HG03354 (cell line): ENCODE data around the gene MRPS31.
"Not testable (repeated sequence)": the region's sequence is repeated elsewhere in the genome, so short reads cannot be mapped to it uniquely, and the experiment has no call there.

Experiments used
- ATAC-seq: cut with Tn5 transposase; IDR thresholded peaks from one replicate; pipeline ENCODE4 v1.9.1; 2021; ENCODE audit warnings: mild to moderate bottlenecking; ENCODE audit not compliant: unreplicated experiment, poor library complexity, severe bottlenecking

MRPS31 gene

DNA sequence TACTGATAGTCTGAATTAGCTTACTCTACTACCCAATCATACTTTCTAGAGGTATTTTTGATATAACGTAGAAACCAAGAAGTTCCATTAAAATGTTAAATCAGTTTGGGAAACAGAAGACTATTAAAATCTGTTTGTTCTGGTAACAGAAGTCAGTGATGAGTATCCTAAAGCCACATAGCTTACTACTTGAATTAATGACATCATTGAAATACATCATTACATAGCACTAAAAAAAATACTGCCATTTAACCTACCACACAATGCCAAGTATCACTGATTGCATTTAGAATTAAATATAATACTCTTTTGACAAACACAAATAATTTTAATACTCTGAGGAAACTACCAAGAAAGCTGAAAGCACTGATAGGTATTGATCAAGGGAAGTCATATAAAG is 5.4 kb downstream of the MRPS31 start:
- ATAC-seq, result no peak

GRCh38 chr13:40764587-40765403 is 6.2 kb downstream of the MRPS31 start:
- no peak for ATAC-seq

DNA sequence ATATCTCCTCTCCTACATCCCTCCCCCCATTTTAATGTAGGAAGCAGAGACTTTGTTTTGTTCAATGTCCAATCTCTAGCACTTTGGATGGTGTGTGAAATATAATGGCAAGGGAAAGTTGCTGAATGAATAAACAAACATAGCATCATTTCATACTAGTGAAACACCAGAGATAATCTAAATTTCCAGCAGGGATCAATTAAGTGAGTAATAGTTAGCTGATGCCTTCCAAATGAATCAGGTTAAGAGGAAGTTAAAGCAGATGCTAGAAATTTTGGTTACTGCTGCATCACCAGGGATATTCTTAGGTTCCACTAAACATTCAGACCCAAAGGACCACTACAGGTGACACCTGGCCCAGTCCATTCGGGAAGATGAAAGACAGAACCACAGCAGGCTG is 8.1 kb downstream of the MRPS31 start:
- no peak for ATAC-seq

DNA sequence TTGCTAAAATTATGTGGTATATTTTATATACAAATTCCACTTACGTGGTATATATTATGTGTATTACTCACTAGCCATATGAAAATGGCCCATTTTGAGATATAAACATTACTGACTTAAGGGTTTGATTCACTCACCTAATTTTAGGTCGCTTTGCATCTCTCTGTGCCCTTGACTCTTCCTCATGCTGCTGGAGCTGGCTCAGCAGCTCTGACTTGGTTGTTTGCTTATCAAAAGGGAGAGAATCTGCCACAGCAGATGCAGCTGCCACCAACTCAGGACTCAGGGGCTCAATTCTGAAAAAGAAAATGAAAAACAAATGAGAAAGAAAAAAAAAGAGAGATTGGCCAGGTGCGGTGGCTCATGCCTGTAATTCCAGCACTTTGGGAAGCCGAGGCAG is 12.2 kb downstream of the MRPS31 start:
- ATAC-seq, result no peak

GRCh38 chr13:40756042-40756441 is 14.9 kb downstream of the MRPS31 start:
- peak; percentile 60 for ATAC-seq

DNA sequence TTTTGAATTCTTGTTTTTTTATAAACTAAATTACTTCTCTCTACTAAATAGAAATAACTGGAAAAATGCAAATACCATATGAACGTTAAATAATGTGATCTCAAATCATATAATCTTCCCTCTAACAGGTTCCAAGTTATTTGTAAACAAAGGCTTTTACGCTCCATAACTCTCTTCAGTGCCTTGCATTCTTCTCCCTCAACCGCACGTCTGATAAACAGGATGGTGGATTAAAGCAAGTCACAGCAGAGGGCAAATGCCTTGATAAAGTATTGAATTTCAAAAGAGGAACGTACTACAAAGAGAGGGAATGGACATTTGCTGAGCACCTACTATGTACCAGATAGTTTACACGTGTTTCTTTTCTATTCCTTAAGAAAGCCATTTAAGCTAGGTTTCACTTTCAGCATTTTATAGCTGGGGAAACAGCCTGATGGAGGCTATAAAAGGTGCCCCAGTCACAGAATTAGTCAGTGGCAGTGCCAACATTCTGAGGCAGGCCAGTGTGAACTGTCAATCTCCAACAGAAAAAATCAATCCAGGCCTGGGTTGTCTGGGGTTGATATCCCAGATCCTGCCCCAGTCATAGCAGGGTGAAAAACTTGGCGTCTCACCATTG is 15.8 kb downstream of the MRPS31 start:
- ATAC-seq, result no peak

- no peak for ATAC-seq
These were observed 21.7 kb downstream of the MRPS31 start for GRCh38 chr13:40749327-40749726.

DNA sequence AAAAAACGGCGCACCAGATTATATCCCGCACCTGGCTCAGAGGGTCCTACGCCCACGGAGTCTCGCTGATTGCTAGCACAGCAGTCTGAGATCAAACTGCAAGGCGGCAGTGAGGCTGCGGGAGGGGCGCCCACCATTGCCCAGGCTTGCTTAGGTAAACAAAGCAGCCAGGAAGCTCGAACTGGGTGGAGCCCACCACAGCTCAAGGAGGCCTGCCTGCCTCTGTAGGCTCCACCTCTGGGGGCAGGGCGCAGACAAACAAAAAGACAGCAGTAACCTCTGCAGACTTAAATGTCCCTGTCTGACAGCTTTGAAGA is 35.8 kb downstream of the MRPS31 start:
- ATAC-seq, result not testable (repeated sequence)

DNA sequence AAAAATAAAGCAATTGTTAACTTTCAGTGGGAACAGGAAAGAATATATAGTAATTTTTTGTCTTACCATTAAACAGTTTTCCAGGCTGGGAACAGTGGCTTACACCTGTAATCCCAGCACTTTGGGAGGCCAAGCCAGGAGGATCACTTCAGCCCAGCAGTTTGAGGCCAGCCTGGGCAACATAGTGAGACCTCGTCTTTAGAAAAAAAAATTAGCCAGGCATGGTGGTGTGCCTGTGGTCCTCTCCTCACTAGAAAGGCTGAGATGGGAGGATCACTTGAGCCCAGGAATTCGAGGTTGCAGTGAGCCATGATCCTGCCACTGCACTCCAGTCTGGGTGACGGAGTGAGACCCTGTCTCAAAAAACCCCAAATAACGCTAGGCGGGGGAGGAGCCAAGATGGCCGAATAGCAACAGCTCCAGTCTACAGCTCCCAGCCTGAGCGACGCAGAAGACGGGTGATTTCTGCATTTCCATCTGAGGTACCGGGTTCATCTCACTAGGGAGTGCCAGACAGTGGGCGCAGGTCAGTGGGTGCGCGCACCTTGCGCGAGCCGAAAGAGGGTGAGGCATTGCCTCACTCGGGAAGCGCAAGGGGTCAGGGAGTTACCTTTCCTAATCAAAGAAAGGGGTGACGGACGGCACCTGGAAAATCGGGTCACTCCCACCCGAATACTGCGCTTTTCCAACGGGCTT is 36.3 kb downstream of the MRPS31 start:
- ATAC-seq, result not testable (repeated sequence)

GRCh38 chr13:40732658-40733057 is 38.3 kb downstream of the MRPS31 start:
- no peak for ATAC-seq

DNA sequence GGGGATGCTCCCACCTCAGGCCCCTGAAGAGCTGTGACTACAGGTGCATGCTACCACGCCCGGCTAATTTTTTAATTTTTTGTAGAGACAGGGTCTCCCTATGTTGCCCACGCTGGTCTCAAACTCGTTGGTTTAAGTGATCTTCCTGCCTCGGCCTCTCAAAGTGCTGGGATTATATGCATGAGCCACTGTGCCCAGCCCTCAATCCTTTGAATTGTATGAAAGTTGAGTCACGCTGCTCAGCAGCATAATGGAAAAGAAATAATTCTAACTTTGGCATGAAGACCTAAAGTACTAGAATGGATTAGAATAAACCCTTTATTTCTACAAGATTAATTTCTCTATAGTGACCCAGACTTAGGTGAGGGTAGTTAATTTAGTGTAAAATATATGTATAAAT is 42.4 kb downstream of the MRPS31 start:
- no peak for ATAC-seq

- ATAC-seq, result not testable (repeated sequence)
These were observed 56.6 kb downstream of the MRPS31 start for GRCh38 chr13:40714433-40714832.

DNA sequence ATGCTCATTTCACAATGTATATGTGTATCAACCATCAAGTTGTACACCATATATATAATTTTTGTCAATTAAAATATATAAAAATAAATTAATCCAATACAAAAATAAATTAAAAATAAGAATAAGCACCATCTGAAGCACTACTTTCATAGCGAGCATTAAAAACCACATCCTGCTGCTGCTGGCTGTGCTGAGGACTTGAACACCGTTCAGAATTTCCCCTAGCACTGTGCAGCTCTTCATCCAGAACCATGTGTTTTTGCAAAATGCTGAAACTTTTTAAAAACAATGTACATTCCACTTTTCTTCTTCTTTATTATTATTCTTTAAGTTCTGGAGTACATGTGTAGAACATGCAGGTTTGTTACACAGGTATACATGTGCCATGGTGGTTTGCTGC is 64.6 kb downstream of the MRPS31 start:
- no peak for ATAC-seq

DNA sequence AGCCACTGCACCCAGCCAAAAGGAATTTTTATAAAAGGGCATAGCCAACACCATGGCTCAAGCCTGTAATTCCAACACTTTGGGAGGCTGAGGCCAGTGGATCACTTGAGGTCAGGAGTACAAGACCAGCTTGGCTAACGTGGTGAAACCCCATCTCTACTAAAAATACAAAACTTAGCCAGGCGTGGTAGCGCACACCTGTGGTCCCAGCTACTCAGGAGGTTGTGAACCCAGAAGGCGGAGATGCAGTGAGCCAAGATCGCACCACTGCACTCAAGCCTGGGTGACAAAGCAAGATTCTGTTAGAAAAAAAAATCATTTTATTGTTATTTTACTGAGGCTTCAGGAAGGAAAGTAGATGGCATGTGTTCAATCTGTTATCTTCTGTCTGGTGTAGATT is 73.3 kb downstream of the MRPS31 start:
- ATAC-seq, result peak; percentile 79

DNA sequence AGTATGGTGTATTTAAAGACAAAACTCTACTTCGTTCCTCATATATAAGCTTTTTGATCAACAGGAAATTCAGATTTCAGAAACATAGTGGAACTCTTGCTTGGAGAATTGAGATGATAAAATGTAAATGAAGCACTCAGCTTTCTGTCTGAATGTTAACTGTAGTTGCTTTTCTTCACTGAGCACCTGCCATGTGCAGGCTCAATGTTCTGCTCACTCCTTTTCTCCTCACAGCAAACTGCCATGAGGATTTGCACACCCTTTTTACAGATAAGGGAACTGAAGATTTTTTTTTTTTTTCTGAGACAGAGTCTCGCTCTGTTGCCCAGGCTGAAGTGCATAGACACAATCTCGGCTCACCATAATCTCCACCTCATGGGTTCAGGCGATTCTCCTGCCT is 76.6 kb downstream of the MRPS31 start:
- ATAC-seq, result no peak

DNA sequence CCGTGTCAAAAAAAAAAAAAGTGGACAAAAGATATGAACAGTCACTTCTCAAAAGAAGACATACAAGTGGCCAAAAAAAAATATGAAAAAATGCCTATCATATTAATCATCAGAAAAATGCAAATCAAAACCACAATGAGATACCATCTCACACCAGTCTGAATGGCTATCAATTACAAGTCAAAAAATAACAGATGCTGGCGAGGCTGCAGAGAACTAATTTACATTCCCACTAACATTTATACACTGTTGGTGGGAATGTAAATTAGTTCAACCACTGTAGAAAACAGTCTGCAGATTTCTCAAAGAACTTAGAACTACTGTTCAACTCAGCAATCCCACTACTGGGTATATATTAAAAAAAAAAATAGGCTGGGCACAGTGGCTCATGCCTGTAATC is 78.0 kb downstream of the MRPS31 start:
- peak; percentile 72 for ATAC-seq

GRCh38 chr13:40688781-40689180 is 82.2 kb downstream of the MRPS31 start:
- no peak for ATAC-seq

- no peak for ATAC-seq
These were observed 88.3 kb downstream of the MRPS31 start for GRCh38 chr13:40682449-40683240.

DNA sequence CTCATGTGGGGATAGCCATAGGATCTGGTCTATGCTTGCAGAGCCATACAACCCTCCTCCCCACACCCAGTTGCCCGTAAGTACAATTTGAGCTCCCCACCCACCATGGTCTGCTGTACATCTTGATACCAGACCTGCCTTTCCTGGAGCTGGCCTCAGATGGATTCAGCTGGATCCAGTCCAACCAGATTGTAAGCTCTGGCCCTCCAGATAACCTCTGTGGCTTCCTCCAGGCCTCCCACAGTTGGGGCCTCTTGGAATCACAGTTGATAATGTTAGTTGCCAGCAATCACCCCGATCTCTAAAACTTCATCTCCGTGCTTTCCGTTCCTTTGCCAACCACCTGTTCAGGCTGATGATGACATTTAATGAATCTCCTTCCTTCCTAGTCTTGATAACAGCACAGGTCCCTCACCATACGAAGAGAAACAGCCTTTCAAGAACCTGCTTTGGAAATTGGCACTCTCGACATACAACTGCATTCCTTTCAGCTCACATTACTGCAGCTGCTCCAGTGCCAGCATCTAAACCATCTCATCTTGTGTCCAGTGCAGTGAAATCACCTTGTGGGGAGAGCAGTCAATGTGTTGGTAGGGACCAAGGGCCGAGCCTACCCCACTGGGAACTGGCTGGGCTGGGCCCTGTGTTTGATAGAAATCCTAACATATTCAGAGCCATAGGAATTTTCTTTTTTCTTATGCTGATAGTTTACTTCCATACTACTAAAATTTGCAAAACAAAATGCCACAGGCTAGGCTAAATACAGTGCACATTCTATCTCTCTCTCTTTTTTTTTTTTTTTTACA is 89.4 kb downstream of the MRPS31 start:
- no peak for ATAC-seq
